ENCODE data around the gene RNF215.

Gene RNF215

GRCh38 chr22:30334646-30335045 is 52.6 kb downstream of the RNF215 start:
- DNase-seq = no peak

- no peak for DNase-seq
These were observed 53.5 kb downstream of the RNF215 start for GRCh38 chr22:30333707-30334087.

GRCh38 chr22:30332994-30333706 is 54.1 kb downstream of the RNF215 start:
- DNase-seq = peak in 1 of 56 donors; percentile 29

- peak in 37 of 56 donors; percentile 3 to 71 (median 28) for DNase-seq
These were observed 54.7 kb downstream of the RNF215 start for GRCh38 chr22:30332551-30332950.
